ENCODE measurements around the gene FAM53B.

GRCh38 chr10:124658591-124659242, 85.5 kb downstream of the FAM53B start:
- TF ChIP-seq CTCF (IDR thresholded peaks at IDR 0.05): no peak
- TF ChIP-seq MEF2A (IDR thresholded peaks at IDR 0.05; ENCODE audit: borderline replicate concordance, low read depth): no peak
- TF ChIP-seq YY1 (IDR thresholded peaks at IDR 0.05; ENCODE audit: low read depth): no peak
- TF ChIP-seq TAF1 (IDR thresholded peaks at IDR 0.05; ENCODE audit: borderline replicate concordance, low read depth, low read length): no peak
- TF ChIP-seq MAX (IDR thresholded peaks at IDR 0.05; ENCODE audit: low read depth): no peak
